Measurements from ENCODE around the gene SUSD1.
A peak's percentile ranks its signal among the peaks of the same experiment; 100 is the strongest.

SUSD1 gene

DNA sequence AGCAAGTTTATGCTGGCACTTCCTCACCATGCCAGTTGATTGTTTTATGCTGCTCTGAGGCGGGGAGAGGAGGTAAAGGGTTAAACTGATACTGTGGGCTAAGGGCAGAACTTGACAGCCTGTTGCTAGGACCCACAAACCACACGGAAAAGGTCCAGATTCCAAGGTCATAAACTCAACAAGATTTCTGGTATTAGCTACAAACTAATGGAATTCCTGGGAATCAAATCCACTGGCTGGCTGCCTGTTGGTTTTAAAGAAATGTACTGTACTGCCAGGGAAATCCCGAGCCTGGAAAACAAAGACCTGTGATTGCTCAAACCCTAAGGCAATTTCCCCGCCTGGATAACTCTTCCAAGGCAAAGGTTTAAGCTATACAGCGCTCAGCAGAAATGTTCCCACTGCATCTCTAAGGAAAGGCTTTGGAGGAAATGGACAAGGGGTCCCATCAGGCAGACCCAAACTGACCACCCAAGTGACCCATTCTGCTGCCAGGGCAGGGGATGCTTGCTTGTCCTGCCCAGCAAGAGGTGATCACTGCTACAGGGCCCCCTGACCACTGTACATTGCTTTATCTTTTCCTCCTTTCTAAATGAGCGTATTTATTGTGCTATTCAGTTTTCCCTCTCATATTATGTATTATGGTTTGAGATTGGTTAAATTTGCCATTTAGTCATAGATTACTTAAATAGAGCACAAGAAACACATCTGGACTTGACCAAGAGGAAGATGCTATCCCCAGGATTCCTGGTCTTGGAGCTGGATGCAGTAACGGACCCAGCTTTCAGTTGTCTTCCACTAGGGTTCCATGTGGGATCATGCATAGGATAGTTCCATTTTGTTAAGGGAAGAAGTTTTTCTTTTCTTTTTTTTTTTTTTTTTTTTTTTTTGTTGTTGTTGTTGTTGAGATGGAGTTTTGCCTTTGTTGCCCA, 124.3 kb downstream of the SUSD1 start:
- Histone ChIP-seq H3K4me3 (ENCODE audit: low read depth, low read length) (no peak overlapping the region), H3K27me3 (no peaks in the 10 kb centered on the region), H3K4me1 (peaks cover 8% of the 10 kb centered on the region), H3K9me3 (no peaks in the 10 kb centered on the region), H3K36me3 (no peaks in the 10 kb centered on the region)
- TF ChIP-seq, protein P1, sequence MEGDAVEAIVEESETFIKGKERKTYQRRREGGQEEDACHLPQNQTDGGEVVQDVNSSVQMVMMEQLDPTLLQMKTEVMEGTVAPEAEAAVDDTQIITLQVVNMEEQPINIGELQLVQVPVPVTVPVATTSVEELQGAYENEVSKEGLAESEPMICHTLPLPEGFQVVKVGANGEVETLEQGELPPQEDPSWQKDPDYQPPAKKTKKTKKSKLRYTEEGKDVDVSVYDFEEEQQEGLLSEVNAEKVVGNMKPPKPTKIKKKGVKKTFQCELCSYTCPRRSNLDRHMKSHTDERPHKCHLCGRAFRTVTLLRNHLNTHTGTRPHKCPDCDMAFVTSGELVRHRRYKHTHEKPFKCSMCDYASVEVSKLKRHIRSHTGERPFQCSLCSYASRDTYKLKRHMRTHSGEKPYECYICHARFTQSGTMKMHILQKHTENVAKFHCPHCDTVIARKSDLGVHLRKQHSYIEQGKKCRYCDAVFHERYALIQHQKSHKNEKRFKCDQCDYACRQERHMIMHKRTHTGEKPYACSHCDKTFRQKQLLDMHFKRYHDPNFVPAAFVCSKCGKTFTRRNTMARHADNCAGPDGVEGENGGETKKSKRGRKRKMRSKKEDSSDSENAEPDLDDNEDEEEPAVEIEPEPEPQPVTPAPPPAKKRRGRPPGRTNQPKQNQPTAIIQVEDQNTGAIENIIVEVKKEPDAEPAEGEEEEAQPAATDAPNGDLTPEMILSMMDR (IDR thresholded peaks at IDR 0.05; ENCODE audit: low read depth, low read length), result no peak
- no peak for DNase-seq

DNA sequence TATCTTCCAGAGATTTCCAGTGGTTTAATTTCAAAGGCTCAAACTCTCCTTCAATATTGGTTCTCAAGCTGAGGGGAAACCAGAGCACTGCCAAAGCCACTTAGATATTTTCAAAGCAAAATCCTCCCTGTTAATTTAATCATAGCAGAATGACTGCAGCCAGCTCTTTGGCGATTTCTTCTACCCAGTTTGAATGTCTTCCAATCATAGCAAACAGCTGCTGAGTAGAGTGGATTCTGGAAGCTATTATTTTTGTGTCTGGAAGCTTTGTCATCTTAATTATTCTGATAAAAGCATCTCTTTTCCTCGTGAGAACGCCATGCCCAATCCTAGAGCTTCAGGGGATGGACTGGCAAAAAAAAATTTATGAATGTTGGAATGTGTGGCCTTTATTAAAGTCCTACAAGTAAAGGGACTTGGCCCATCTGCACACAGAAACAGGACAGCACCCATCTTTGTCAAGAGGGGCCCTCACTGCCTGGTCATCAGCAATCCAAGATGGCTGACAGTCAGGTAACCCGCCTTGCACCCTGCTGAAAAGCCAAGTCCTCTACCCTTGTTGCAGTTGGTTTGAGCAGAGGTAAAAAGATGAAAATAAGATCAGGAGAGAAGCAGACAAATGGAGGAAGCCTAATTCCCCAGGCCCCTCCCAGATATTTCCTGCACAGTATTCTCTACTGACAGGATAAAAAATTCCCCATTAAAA, 125.1 kb downstream of the SUSD1 start:
- peak; percentile 14 for DNase-seq
- TF ChIP-seq, protein P1 (IDR thresholded peaks at IDR 0.05; ENCODE audit: low read depth, low read length), result no peak
- no peaks in the 10 kb centered on the region for H3K36me3 ChIP-seq
- no peaks in the 10 kb centered on the region for H3K27me3 ChIP-seq
- H3K4me3 ChIP-seq (ENCODE audit: low read depth, low read length), result no peak overlapping the region
- H3K9me3 ChIP-seq, result no peaks in the 10 kb centered on the region
- H3K4me1 ChIP-seq, result peaks cover 8% of the 10 kb centered on the region

DNA sequence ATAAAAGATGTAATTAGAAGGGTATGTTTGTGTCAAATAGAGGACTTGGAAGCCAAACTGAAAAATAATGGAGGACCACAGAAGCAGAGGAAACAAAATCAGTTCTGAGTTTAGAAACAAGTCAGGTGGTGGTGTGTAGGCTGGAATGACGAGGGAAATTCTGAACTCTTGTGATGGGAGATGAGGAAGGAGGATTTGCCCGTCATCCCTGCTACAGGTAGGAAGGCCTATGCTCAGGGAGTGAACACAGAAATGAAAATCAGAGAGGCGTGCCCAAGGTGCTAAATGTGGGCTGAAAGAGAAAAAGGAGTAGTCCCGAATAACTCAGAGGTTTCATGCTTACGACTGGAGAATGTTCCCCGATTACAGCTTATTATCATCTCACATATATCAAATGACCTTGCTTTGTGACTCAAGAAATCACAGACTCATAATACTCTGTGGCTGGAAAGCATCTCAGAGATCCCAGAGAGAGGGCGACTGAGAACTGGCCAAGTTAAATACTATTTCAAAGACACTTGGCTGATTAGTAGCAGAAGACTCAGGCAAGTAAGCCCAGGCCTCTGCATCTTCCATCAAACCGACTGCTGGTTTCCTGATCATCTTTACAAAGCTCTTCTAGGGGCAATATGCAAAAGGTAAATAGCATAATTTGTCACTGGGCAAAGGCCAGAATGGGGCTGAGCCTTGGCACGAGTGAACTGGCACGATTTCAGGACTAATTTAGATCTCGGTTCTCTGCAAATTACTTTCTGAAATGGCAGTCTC, 126.0 kb downstream of the SUSD1 start:
- TF ChIP-seq, protein P1 (IDR thresholded peaks at IDR 0.05; ENCODE audit: low read depth, low read length), result no peak
- Histone ChIP-seq H3K36me3 (no peaks in the 10 kb centered on the region), H3K9me3 (no peaks in the 10 kb centered on the region), H3K27me3 (no peaks in the 10 kb centered on the region; the same call in 1 of the 2 replicates), H3K4me3 (ENCODE audit: low read depth, low read length) (no peak overlapping the region), H3K4me1 (peaks cover 8% of the 10 kb centered on the region)
- DNase-seq, result no peak

DNA sequence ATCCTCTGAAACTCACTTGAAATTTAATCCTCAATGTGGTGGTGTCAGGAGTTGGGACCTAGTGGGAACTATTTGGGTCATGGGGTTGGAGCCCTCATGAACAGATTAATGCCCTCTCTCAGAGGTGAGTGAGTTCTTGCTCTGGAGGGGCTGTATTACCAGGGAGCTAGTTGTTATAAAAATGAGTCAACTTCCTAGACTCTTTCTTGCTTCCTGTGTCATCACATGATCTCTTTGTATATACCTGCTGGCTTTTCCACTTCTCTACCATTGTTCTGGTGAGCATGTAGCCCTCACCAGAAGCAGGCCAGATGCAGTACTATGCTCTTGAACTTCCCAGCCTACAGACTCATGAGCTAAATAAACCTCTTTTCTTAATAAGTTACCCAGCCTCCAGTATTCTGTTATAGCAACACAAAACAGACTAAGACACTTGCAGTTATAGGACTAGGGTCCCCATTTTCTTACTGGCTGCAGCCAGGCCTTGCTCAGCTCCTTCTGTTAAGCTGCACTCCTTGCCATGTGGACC, 127.5 kb downstream of the SUSD1 start:
- peaks cover 8% of the 10 kb centered on the region for H3K4me1 ChIP-seq
- TF ChIP-seq, protein P1 (IDR thresholded peaks at IDR 0.05; ENCODE audit: low read depth, low read length), result no peak
- DNase-seq, result no peak
- H3K4me3 ChIP-seq (ENCODE audit: low read depth, low read length), result no peak overlapping the region
- no peaks in the 10 kb centered on the region for H3K9me3 ChIP-seq
- no peaks in the 10 kb centered on the region for H3K36me3 ChIP-seq
- H3K27me3 ChIP-seq, result no peaks in the 10 kb centered on the region; the same call in 1 of the 2 replicates

DNA sequence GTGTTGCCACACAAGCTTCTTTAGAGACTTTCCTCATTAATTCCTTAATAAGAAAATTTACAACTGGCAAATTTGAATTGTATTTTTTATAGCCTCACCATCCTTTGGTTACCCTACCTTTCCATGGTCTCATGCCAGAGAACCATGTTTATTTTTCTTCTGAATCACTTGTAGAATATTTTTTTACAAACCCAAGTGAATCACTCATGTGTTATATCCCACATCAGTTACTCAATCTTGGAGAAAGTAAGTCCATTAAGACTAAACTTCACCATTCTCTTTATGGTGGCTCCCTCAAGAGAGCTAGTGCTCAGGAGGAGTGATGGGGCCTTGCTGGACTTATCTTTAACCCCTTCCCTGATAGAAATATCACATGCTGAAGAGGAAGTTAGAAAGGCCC, 128.9 kb downstream of the SUSD1 start:
- H3K4me1 ChIP-seq, result peaks cover 8% of the 10 kb centered on the region
- no peaks in the 10 kb centered on the region for H3K36me3 ChIP-seq
- no peak overlapping the region for H3K4me3 ChIP-seq (ENCODE audit: low read depth, low read length)
- no peaks in the 10 kb centered on the region for H3K9me3 ChIP-seq
- DNase-seq, result no peak
- H3K27me3 ChIP-seq, result no peaks in the 10 kb centered on the region; the same call in 1 of the 2 replicates
- TF ChIP-seq, protein P1 (IDR thresholded peaks at IDR 0.05; ENCODE audit: low read depth, low read length), result no peak
